Measurements from ENCODE around the gene KIAA0753.

DNA sequence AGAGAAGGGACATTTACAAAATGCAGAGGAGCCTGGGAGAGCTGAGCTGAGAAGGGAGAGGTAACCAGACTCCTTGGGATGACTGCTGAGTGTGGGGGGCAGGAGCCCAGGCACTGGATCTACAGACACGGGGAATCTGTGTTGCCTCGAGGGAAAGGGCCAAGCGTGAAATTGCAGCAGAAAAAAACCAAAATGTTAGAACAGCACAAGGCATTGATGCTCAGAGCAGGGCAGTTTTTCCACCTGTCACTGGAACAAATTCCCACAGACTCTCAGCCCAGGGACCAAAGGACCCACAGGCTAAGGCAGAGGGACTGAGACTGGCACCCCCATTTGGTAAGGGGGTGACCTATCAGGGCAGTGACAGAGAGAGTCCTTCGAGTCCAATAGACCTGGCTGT is 86.2 kb downstream of the KIAA0753 start:
- TF ChIP-seq, protein P1, sequence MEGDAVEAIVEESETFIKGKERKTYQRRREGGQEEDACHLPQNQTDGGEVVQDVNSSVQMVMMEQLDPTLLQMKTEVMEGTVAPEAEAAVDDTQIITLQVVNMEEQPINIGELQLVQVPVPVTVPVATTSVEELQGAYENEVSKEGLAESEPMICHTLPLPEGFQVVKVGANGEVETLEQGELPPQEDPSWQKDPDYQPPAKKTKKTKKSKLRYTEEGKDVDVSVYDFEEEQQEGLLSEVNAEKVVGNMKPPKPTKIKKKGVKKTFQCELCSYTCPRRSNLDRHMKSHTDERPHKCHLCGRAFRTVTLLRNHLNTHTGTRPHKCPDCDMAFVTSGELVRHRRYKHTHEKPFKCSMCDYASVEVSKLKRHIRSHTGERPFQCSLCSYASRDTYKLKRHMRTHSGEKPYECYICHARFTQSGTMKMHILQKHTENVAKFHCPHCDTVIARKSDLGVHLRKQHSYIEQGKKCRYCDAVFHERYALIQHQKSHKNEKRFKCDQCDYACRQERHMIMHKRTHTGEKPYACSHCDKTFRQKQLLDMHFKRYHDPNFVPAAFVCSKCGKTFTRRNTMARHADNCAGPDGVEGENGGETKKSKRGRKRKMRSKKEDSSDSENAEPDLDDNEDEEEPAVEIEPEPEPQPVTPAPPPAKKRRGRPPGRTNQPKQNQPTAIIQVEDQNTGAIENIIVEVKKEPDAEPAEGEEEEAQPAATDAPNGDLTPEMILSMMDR (IDR thresholded peaks at IDR 0.05 in 2 of 3, conservative IDR thresholded peaks at IDR 0.05 in 1 of 3; ENCODE audit: control insufficient read depth in 2 of 3, extremely low read depth in 1 of 3, insufficient read depth in 1 of 3, low read depth in 3 of 3, low read length in 3 of 3), result no peak
- TF ChIP-seq RBBP5 (conservative IDR thresholded peaks at IDR 0.05) (no peak), SRF (IDR thresholded peaks at IDR 0.05; ENCODE audit: low read depth in 2 of 2, low read length in 2 of 2) (no peak), FOXK2 (IDR thresholded peaks at IDR 0.05) (no peak), KDM1A (IDR thresholded peaks at IDR 0.05; ENCODE audit: borderline replicate concordance) (no peak), CBFB (IDR thresholded peaks at IDR 0.05; ENCODE audit: low read depth) (no peak), TARDBP (IDR thresholded peaks at IDR 0.05; ENCODE audit: borderline replicate concordance) (no peak), RCOR1 (conservative IDR thresholded peaks at IDR 0.05; ENCODE audit: low read depth, low read length) (no peak)
